ENCODE results near the gene TRIM47. TPM values are rescaled to one million over a fixed set of nuclear protein-coding genes. Genes with fewer than 3 reads are reported as not detected.
"Not testable (repeated sequence)": the region's sequence is repeated elsewhere in the genome, so short reads cannot be mapped to it uniquely, and the experiment has no call there.

The TRIM47 gene
- total RNA-seq, 2 donors from 2014 or later, result 11.5 to 26.2 TPM

DNA sequence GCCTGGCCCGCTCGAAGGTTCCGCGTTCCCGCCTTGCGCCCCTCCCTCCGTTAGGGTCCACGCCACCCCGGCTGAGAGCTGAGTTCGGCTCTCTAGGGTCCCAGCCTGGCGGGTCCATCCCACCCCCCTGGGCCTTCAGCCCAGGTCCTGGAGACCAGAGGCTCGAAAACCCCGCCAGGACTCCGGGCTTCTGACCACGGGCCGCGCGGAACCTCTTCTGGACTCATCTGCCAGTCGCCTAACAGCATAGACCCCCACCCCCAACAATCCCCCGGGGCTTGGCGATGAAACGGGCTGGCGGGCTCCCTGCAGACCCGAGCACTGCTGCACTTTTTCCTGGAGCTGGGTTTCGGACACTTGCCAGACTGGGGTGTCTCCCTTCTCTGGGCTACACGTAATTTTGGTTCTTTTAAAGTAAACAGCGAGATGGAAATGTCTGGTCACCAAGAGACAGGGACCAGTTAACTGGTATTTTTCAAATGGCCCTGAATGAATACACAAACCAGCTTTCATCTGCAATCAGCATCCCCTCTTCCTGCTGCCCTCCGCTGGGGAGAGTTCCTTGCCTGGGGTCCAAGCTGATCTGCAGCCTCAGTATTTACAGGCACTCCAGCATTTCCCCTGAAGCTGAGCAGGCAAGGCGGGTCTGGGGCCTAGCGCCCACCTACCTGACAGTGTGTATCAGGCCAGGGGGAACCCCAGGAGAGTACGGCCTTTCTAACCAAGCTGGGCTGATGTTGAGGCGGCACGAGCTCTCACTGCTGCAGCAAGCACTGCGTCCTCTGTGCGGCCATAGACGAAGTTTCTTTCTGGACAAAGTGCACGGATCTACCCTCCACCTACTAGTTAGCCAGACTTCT, 19.0 kb upstream of the TRIM47 start:
- Mint-ChIP-seq H3K36me3 (no peaks in the 10 kb centered on the region), H3K9me3 (no peaks in the 10 kb centered on the region), H3K27ac (peak overlapping the region in 1 of 2 donors; percentile 61)
- ATAC-seq, result no peak
- DNase-seq (ENCODE audit: low spot score in 2 of 2), result peak in 1 of 2 donors; percentile 56

DNA sequence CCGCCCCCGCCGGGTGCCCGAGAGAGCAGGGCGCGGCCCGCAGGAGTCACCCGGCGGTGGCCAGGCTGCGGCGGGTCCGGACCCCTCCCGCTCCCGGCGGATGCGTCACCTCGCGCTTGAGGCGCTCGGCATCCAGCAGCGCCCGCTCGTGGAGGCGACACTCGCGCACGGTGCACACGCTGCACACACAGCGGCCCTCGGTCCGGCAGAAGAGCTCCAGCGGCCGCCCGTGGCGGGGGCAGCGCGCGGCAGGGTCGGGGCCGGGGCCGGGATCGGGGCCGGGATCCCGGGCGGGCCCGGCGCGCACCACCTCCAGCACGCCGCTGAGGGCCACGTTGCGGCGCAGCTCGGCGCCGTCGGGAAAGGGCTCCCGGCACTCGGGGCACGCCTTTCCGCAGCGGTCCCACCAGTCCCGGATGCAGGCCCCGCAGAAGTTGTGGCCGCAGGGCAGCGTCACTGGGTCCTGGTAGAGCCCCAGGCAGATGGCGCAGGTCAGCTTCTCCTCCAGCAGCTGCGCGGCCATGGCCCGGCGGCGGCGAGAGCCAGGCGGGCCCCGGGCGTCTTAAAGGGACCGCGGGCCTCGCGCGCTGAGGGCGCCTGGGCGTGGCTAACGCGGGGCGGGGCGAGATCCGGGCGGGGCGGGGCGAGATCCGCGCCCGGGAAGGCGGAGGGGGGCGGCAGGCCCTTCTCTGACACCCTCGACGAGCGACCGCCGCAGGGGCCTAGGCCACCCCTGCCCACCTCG, 18.2 kb upstream of the TRIM47 start, which contains the start of gene TRIM65:
Gene TRIM65 (minus strand): TSS at position 537 of the 745 bp plus-strand sequence. CDS start 14 bp downstream, at position 523.
- Mint-ChIP-seq H3K36me3 (no peaks in the 10 kb centered on the region), H3K27ac (peak within 1 kb of the TSS; percentile 61 to 66), H3K9me3 (no peaks in the 10 kb centered on the region)
- ATAC-seq (peak; percentile 87 to 93), DNase-seq (ENCODE audit: low spot score in 2 of 2) (peak; percentile 83 to 86)

DNA sequence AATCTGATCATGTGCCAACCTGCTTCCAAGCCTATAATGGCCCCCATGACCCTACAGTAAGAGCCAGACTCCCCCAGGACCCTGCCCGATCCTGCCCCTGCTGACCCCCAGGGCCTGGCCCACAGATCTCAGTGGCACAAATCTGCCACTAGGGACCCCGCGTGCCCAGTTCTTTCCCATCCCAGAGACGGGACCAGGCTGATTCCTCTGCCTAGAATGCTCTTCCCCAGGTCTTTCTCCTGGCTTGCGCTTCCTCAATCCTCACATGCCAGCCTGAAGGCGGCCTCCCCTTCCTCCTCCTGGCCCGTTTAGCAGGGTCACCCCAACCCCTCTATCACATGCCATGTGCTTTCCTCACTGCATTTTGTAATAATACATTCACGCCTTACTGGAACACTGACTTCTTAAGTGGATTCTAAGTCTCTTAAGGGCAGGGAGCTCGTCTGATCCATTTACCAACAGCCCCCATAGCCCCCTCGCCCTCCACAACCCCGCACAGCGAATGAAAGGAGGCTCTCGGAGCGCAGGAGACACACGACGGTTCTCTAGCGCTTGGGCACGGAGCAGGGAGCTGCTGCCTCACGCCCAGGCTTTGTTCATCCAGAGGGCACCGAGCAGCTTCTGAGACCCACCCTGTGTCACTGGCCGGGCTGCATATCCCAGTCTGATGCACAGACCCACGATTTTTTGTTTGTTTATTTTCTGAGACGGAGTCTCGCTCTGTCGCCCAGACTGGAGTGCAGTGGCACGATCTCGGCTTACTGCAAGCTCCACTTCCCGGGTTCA, 17.2 kb upstream of the TRIM47 start:
- Mint-ChIP-seq H3K9me3 (no peaks in the 10 kb centered on the region), H3K27ac (peak overlapping the region; percentile 60 to 66), H3K36me3 (no peaks in the 10 kb centered on the region)
- no peak for ATAC-seq
- DNase-seq (ENCODE audit: low spot score in 2 of 2), result peak in 1 of 2 donors; percentile 56

DNA sequence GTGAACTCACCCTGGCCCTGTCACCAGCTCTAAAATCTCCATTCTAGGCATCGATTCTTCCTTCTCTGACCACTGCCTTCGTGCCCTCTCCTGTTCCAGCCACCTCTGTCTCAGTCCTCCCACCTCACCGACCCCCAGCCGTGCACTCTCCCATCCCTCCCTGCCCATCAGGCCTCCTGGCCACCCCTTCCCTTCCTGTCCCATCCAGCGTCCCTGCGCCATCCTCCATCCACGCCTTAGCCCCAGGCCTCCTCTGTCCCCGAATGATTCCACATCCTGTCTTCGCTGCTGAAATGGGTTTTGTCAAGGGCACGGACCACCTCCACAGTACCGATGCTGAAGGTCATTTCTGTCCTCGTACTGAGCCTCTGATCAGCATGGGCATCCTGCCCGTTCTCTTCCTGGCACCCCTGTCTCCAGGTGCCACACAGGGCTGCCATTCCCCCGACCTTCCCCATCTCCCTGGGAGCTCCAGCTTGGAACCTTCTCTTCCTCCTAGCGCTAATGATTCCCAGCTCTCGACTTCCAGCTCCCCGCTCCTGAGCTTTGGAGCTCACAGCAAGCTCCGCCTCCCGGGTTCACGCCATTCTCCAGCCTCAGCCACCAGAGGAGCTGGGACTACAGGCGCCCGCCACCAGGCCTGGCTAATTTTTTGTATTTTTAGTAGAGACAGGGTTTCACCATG, 15.8 kb upstream of the TRIM47 start:
- DNase-seq (ENCODE audit: low spot score in 2 of 2), result no peak
- Mint-ChIP-seq H3K9me3 (no peaks in the 10 kb centered on the region), H3K36me3 (no peaks in the 10 kb centered on the region), H3K27ac (peak overlapping the region; percentile 35 to 95)
- no peak for ATAC-seq

DNA sequence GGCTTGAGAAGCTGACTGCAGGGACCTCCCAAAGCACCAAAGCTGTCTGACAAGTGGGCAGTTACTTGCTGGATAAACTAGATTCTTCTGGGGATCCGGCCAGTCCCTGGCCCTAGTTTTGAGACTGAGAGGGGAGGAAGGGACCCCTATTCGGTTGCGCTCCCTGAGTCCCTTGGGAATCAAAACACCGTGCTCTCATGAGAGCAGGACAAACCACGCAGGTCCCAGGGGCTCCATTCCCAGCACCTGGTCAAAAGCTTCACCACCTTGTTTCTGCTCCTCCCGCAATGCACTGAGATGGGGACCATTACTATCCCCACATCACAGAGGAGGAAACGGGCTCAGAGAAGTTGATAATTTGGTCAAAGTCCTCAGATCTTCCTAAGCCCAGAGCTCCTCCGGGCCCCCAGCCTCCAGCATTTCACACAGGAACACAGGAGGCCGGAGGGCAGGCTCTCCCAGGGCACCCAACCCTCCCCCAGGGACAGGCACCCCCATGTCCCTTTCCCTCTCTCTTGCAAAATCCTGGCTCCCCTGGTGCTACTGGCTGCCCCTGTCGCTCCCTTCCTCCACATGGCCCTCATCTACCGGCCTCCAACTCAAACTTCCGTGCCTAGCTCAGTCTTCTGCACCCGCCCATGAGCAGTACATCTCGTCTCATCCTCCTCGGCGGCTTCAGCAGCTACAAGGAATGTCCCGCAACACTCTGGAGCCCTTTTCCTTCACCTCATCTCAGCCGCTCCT, 15.1 kb upstream of the TRIM47 start:
- Mint-ChIP-seq H3K36me3 (no peaks in the 10 kb centered on the region), H3K27ac (peak overlapping the region; percentile 18 to 35), H3K9me3 (no peaks in the 10 kb centered on the region)
- DNase-seq (ENCODE audit: low spot score in 2 of 2), result no peak
- ATAC-seq, result no peak

DNA sequence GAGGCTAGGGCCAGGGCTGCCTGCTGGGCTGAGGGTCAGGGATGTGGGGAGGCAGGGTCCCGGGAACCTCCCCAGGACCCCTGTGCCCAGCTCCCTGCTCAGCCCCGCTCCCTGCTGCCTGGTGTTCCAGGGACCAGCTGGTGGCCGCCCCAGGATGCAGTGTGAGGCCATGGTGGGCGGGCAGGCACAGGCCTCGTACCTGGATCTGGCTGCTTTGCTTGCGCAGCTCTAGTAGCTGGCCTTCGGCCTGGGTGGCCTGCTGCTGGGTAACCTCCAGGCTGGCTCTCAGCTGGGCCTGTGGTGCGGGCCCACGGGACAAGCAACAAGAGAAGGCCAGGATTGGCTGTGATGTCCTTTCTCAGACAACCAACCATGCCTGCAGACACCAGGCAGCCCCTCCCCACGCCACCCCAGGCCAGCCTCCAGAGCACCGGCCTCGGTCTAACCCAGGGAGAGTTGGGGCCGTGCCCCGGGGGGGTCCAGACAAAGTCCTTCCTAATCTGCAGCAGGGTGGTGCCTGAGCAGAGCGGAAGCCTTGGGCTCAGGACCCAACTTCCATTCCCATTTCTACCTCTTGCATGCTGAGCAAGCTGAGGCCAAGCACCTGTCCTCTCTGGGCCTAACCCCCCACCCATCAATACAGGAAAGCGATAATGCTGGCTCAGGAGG, 14.3 kb upstream of the TRIM47 start:
- ATAC-seq (no peak), DNase-seq (ENCODE audit: low spot score in 2 of 2) (peak in 1 of 2 donors; percentile 56)
- no peak overlapping the region for H3K27ac Mint-ChIP-seq
- no peaks in the 10 kb centered on the region for H3K9me3 Mint-ChIP-seq
- H3K36me3 Mint-ChIP-seq, result no peaks in the 10 kb centered on the region

DNA sequence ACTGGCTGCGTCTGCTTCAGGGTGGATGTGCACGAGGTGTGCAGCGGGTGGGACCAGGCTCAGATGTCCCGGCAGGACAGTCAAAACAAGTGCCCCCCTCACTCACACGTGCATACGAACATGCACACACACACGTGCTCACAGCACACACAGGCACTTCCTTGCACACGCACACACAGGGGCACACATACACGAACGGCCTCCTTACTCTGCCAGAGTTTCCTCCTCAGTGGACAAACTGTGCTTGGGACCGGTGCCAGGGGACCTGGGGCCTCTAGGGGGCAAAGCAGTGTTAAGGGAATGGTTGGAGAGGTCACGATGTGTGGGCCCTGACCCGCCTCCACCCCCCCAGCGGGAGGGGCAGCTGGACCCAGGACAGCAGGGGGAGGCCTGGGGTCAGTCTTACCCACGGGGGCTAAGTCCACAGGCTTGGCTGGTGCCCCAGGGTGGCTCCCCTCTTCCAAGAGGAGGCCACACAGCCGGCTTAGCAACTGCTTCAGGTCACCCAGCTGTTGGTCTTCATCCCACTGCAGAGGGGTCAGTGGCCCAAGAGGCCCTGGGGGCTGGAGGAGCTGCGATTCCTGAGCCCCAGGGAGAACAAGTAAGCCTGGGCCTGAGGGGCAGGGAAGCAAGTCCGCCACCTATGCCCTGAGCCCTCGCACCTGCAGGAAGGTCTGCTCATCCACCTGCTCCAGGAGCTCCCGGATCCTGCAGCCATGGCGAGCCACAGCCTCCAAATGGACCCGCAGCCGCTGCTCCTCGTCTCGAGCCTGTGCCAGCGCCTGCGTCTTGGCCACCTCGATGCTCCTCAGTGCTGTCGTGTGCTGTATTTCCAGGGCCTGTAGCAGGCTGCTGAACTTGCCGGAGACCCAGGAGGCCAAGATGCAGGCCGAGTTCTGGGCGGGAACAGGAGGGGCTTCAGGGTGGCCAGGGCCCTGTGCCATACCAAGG, 13.5 kb upstream of the TRIM47 start:
- DNase-seq (ENCODE audit: low spot score in 2 of 2) (no peak), ATAC-seq (no peak)
- H3K36me3 Mint-ChIP-seq, result no peaks in the 10 kb centered on the region
- no peaks in the 10 kb centered on the region for H3K9me3 Mint-ChIP-seq
- H3K27ac Mint-ChIP-seq, result peak overlapping the region in 1 of 2 donors; percentile 45

DNA sequence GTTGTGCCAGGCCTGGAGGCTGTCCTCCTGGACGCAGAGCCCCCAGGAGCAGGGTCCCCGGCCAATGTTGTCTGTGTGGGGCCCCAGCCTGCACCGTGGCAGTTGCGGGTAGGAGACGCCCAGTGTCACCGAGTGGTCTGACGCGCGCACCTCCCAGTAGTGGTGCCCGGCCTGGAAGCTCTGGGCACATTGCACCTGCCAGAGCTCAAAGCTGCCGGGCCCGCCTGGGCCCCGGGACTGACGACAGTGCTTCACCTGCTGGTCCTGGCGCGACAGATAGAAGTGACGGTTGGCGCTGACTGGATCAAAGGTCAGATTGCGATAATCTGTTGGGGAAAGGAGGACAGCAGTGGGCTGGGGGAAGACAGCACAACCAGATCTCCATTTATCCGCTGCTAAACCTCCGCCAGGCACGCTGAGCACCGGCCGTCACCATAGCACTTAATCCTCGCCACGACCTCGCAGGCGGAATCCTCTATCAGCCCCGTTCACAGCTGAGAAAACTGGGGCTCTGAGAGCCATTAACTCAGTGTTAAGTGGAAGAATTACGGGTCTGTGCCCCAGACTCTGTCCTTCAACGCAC, 12.7 kb upstream of the TRIM47 start:
- Mint-ChIP-seq H3K9me3 (no peaks in the 10 kb centered on the region), H3K36me3 (no peaks in the 10 kb centered on the region), H3K27ac (peak overlapping the region in 1 of 2 donors; percentile 45)
- DNase-seq (ENCODE audit: low spot score in 2 of 2) (no peak), ATAC-seq (no peak)

DNA sequence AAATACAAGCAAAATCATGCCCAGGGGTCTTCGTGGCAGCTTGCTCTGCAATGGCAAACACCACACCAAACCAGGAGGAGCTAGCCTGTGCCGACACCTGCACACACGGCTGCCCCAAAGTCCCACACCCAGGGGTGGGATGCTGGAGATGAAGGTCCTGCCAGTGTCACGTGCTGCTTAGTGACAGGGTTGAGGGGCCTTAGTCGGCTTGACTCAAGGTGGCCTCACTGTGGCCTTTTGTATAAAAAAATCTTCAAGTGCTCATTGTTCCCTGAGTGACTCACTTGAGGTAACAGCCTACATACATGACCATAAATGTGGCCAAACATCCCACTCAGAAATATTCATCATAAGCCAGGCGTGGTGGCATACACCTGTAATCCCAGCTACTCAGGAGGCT, 11.1 kb upstream of the TRIM47 start:
- Mint-ChIP-seq H3K36me3 (no peaks in the 10 kb centered on the region), H3K27ac (no peak overlapping the region), H3K9me3 (no peaks in the 10 kb centered on the region)
- peak; percentile 34 to 68 for ATAC-seq
- no peak for DNase-seq (ENCODE audit: low spot score in 2 of 2)

DNA sequence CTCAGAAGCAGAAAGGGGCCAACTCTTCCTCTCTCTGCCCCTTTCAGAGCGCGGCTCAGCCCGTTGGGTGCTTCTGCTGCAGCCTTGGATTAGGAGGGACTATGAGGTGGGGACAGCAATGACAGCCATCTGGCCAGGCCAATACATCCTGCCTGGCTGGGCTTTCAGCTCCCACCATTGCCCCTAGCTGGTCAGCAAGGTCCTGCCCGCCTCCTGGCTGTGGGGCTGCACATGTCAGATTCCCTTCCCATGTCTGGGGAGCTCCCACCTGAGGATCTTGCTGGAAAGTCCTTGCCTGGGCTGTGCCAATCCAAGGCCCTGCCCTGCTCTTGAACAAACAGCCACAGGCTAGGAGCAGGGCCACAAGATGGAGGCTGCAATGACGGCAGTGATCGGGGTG, 10.1 kb upstream of the TRIM47 start:
- no peak for ATAC-seq
- H3K9me3 Mint-ChIP-seq, result no peaks in the 10 kb centered on the region

DNA sequence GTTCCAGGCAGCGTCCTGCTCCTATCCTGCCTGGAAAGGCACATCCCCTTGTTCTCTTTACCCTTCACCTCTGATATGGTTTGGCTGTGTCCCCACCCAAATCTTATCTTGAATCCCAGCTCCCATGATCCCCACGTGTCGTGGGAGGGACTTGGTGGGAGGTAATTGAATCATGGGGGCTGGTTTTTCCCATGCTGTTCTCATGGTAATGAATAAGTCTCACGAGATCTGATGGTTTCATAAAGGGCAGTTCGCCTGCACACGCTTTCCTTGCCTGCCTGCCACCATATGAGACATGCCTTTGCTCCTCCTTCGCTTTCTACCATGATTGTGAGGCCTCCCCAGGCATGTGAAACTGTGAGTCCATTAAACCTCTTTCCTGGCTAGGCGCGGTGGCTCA, 7.5 kb upstream of the TRIM47 start:
- peak overlapping the region in 1 of 2 donors; percentile 84 for H3K27ac Mint-ChIP-seq
- not testable (repeated sequence) for H3K36me3 Mint-ChIP-seq; H3K9me3 Mint-ChIP-seq; DNase-seq (ENCODE audit: low spot score in 2 of 2); ATAC-seq

More for the DNA sequence above, 10.1 kb upstream of the TRIM47 start:
- no peak overlapping the region for H3K27ac Mint-ChIP-seq
- DNase-seq (ENCODE audit: low spot score in 2 of 2), result no peak
- H3K36me3 Mint-ChIP-seq, result no peaks in the 10 kb centered on the region

DNA sequence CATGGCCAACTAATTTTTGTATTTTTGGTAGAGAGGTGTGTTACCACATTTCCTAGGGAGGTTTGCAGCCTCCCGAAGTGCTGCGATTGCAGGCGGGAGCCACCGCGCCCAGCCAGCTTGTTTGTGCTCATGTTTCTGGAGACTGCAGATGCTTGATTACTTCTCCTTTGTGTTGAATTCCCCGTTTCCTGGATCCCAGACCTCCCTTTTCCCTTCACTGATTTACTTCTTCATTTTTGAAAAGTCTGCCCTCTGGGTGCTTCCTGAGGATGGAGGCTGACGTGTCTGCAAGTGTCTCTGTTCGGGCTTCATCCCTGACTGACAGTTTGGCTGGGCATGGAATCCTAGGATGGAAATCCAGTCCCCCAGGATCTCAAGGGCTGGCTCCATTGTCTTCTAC, 7.0 kb upstream of the TRIM47 start:
- no peak for ATAC-seq

DNA sequence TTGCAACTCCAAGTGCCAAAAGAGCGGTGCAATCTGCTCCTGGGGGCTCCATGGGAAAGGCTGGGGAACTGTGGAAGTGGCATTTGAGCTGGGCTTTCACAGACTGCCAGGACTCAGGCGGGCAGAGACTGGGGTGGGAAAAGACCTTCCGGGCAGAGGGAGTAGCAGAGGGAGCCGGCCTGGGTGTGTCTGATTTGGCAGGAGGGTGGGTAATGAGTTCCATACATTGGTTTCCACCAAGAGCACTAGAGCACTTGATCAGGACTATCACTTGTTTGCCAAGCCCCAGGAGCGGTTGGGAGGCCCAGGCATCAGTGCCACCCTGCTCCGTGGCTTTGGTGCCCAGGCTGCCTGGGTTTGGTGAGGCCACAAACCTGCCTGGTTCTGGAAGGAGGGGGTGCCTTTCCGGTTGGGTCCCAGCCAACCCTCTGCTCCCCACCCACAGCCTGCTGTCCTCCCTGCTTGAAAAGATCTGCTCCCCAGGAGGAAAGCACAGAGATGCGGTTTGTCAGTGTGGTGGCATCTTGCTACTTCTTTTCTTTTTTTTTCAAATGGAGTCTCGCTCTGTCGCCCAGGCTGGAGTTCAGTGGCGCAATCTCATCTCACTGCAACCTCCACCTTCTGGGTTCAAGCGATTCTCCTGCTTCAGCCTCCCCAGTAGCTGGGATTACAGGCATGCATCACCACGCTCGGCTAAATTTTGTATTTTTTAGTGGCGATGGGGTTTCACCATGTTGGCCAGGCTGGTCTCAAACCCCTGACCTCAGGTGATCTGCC, 3.5 kb upstream of the TRIM47 start:
- ATAC-seq (no peak), DNase-seq (ENCODE audit: low spot score in 2 of 2) (no peak)
- Mint-ChIP-seq H3K27ac (no peak overlapping the region), H3K36me3 (peaks cover 0 to 10% of the 10 kb centered on the region in 2 donors), H3K9me3 (no peaks in the 10 kb centered on the region)

More for the DNA sequence above, 7.0 kb upstream of the TRIM47 start:
- no peak overlapping the region for H3K27ac Mint-ChIP-seq
- H3K9me3 Mint-ChIP-seq, result no peaks in the 10 kb centered on the region
- no peaks in the 10 kb centered on the region for H3K36me3 Mint-ChIP-seq
- DNase-seq (ENCODE audit: low spot score in 2 of 2), result no peak
